Measurements from ENCODE around the gene CADM2. TPM values are rescaled to one million over a fixed set of nuclear protein-coding genes. Genes with fewer than 3 reads are reported as not detected.

Gene CADM2
- total and polyA plus RNA-seq, 2 experiments from 2014 or later: 13.3 to 47.5 TPM

DNA sequence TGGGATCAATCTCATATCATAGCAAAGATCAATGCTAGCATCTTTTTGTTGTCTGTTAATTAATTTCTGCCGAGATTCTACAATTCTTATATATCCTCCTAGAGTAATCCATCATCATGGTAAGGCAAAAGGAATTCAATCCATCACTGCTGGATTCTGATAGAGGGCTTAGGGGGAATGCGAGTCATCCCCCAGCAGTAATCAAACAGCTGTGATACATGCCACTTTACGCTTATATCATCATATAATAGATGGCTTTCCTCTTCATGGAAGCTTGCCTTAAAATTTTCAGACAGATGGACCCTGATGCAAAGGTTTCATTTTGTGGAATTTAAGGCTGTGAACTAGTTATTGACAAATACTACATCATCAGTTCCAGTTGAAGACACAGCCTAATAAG, 645.9 kb downstream of the CADM2 start:
- Mint-ChIP-seq H3K4me1 (peaks cover 14% of the 10 kb centered on the region; the same call in 2 of the 3 replicates), H3K27ac (no peak overlapping the region), H3K27me3 (ENCODE audit: insufficient read depth, low read depth, poor library complexity) (no peaks in the 10 kb centered on the region), H3K9me3 (no peaks in the 10 kb centered on the region), H3K4me3 (no peak overlapping the region), H3K36me3 (ENCODE audit: low read depth) (no peaks in the 10 kb centered on the region)
- Histone ChIP-seq H3K27ac (ENCODE audit: low read depth) (no peak overlapping the region), H3K79me2 (replicated peaks; ENCODE audit: insufficient read depth) (no peaks in the 10 kb centered on the region), H3K27me3 (ENCODE audit: insufficient read depth) (no peaks in the 10 kb centered on the region), H3K9me2 (ENCODE audit: insufficient read depth) (no peaks in the 10 kb centered on the region), H3K4me2 (no peak overlapping the region), H2AFZ (no peak overlapping the region), H3F3A (replicated peaks; ENCODE audit: low read depth) (no peaks in the 10 kb centered on the region), H3K4me1 (ENCODE audit: insufficient read depth) (no peaks in the 10 kb centered on the region), H4K20me1 (replicated peaks; ENCODE audit: insufficient read depth) (no peaks in the 10 kb centered on the region), H3K4me3 (no peak overlapping the region), H3K36me3 (ENCODE audit: insufficient read depth) (no peaks in the 10 kb centered on the region)
- TF ChIP-seq ZNF331 (CRISPR knock-in tag; IDR thresholded peaks at IDR 0.05; ENCODE audit: low read depth) (no peak), ZNF114 (CRISPR knock-in tag; IDR thresholded peaks at IDR 0.05) (no peak), NANOG (IDR thresholded peaks at IDR 0.05; ENCODE audit: borderline replicate concordance) (no peak), POLR2AphosphoS5 (IDR thresholded peaks at IDR 0.05; ENCODE audit: low read depth) (no peak), JUNB (IDR thresholded peaks at IDR 0.05; ENCODE audit: unreplicated experiment) (no peak), EZH2phosphoT487 (IDR thresholded peaks at IDR 0.05; ENCODE audit: unreplicated experiment) (no peak), CREB1 (CRISPR knock-in tag; IDR thresholded peaks at IDR 0.05; ENCODE audit: low read depth) (no peak), EZH2 (IDR thresholded peaks at IDR 0.05; ENCODE audit: low read depth, unreplicated experiment) (no peak), STAT1 (IDR thresholded peaks at IDR 0.05; ENCODE audit: unreplicated experiment) (no peak)
- TF ChIP-seq, protein P1, sequence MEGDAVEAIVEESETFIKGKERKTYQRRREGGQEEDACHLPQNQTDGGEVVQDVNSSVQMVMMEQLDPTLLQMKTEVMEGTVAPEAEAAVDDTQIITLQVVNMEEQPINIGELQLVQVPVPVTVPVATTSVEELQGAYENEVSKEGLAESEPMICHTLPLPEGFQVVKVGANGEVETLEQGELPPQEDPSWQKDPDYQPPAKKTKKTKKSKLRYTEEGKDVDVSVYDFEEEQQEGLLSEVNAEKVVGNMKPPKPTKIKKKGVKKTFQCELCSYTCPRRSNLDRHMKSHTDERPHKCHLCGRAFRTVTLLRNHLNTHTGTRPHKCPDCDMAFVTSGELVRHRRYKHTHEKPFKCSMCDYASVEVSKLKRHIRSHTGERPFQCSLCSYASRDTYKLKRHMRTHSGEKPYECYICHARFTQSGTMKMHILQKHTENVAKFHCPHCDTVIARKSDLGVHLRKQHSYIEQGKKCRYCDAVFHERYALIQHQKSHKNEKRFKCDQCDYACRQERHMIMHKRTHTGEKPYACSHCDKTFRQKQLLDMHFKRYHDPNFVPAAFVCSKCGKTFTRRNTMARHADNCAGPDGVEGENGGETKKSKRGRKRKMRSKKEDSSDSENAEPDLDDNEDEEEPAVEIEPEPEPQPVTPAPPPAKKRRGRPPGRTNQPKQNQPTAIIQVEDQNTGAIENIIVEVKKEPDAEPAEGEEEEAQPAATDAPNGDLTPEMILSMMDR (conservative IDR thresholded peaks at IDR 0.05; ENCODE audit: low read depth in 2 of 2): no peak
- TF ChIP-seq, protein P2, sequence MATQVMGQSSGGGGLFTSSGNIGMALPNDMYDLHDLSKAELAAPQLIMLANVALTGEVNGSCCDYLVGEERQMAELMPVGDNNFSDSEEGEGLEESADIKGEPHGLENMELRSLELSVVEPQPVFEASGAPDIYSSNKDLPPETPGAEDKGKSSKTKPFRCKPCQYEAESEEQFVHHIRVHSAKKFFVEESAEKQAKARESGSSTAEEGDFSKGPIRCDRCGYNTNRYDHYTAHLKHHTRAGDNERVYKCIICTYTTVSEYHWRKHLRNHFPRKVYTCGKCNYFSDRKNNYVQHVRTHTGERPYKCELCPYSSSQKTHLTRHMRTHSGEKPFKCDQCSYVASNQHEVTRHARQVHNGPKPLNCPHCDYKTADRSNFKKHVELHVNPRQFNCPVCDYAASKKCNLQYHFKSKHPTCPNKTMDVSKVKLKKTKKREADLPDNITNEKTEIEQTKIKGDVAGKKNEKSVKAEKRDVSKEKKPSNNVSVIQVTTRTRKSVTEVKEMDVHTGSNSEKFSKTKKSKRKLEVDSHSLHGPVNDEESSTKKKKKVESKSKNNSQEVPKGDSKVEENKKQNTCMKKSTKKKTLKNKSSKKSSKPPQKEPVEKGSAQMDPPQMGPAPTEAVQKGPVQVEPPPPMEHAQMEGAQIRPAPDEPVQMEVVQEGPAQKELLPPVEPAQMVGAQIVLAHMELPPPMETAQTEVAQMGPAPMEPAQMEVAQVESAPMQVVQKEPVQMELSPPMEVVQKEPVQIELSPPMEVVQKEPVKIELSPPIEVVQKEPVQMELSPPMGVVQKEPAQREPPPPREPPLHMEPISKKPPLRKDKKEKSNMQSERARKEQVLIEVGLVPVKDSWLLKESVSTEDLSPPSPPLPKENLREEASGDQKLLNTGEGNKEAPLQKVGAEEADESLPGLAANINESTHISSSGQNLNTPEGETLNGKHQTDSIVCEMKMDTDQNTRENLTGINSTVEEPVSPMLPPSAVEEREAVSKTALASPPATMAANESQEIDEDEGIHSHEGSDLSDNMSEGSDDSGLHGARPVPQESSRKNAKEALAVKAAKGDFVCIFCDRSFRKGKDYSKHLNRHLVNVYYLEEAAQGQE (IDR thresholded peaks at IDR 0.05; ENCODE audit: unreplicated experiment): no peak
- TF ChIP-seq, protein P3, sequence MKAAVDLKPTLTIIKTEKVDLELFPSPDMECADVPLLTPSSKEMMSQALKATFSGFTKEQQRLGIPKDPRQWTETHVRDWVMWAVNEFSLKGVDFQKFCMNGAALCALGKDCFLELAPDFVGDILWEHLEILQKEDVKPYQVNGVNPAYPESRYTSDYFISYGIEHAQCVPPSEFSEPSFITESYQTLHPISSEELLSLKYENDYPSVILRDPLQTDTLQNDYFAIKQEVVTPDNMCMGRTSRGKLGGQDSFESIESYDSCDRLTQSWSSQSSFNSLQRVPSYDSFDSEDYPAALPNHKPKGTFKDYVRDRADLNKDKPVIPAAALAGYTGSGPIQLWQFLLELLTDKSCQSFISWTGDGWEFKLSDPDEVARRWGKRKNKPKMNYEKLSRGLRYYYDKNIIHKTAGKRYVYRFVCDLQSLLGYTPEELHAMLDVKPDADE (IDR thresholded peaks at IDR 0.05): no peak
- TF ChIP-seq, protein P4, sequence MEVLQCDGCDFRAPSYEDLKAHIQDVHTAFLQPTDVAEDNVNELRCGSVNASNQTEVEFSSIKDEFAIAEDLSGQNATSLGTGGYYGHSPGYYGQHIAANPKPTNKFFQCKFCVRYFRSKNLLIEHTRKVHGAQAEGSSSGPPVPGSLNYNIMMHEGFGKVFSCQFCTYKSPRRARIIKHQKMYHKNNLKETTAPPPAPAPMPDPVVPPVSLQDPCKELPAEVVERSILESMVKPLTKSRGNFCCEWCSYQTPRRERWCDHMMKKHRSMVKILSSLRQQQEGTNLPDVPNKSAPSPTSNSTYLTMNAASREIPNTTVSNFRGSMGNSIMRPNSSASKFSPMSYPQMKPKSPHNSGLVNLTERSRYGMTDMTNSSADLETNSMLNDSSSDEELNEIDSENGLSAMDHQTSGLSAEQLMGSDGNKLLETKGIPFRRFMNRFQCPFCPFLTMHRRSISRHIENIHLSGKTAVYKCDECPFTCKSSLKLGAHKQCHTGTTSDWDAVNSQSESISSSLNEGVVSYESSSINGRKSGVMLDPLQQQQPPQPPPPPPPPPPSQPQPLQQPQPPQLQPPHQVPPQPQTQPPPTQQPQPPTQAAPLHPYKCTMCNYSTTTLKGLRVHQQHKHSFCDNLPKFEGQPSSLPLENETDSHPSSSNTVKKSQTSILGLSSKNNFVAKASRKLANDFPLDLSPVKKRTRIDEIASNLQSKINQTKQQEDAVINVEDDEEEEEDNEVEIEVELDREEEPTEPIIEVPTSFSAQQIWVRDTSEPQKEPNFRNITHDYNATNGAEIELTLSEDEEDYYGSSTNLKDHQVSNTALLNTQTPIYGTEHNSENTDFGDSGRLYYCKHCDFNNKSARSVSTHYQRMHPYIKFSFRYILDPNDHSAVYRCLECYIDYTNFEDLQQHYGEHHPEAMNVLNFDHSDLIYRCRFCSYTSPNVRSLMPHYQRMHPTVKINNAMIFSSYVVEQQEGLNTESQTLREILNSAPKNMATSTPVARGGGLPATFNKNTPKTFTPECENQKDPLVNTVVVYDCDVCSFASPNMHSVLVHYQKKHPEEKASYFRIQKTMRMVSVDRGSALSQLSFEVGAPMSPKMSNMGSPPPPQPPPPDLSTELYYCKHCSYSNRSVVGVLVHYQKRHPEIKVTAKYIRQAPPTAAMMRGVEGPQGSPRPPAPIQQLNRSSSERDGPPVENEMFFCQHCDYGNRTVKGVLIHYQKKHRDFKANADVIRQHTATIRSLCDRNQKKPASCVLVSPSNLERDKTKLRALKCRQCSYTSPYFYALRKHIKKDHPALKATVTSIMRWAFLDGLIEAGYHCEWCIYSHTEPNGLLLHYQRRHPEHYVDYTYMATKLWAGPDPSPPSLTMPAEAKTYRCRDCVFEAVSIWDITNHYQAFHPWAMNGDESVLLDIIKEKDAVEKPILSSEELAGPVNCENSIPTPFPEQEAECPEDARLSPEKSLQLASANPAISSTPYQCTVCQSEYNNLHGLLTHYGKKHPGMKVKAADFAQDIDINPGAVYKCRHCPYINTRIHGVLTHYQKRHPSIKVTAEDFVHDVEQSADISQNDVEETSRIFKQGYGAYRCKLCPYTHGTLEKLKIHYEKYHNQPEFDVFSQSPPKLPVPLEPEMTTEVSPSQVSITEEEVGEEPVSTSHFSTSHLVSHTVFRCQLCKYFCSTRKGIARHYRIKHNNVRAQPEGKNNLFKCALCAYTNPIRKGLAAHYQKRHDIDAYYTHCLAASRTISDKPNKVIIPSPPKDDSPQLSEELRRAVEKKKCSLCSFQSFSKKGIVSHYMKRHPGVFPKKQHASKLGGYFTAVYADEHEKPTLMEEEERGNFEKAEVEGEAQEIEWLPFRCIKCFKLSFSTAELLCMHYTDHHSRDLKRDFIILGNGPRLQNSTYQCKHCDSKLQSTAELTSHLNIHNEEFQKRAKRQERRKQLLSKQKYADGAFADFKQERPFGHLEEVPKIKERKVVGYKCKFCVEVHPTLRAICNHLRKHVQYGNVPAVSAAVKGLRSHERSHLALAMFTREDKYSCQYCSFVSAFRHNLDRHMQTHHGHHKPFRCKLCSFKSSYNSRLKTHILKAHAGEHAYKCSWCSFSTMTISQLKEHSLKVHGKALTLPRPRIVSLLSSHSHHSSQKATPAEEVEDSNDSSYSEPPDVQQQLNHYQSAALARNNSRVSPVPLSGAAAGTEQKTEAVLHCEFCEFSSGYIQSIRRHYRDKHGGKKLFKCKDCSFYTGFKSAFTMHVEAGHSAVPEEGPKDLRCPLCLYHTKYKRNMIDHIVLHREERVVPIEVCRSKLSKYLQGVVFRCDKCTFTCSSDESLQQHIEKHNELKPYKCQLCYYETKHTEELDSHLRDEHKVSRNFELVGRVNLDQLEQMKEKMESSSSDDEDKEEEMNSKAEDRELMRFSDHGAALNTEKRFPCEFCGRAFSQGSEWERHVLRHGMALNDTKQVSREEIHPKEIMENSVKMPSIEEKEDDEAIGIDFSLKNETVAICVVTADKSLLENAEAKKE (CRISPR knock-in tag; IDR thresholded peaks at IDR 0.05): no peak
- ATAC-seq (no peak), DNase-seq (ENCODE audit: low spot score) (no peak)
